ENCODE data around the gene LGALS7.
A peak's percentile ranks its signal among the peaks of the same experiment; 100 is the strongest.
"Not testable (repeated sequence)": the region's sequence is repeated elsewhere in the genome, so short reads cannot be mapped to it uniquely, and the experiment has no call there.

GRCh38 chr19:38807374-38808098, 34.2 kb upstream of the LGALS7 start:
- TF ChIP-seq JUND (CRISPR knock-in tag; IDR thresholded peaks at IDR 0.05); ZNF772 (CRISPR knock-in tag; IDR thresholded peaks at IDR 0.05); NFIC (IDR thresholded peaks at IDR 0.05; ENCODE audit: low read length); RFX5 (IDR thresholded peaks at IDR 0.05; ENCODE audit: low read depth, low read length); HNRNPL (IDR thresholded peaks at IDR 0.05; ENCODE audit: low read depth, low read length); SALL1 (CRISPR knock-in tag; IDR thresholded peaks at IDR 0.05); CEBPB (IDR thresholded peaks at IDR 0.05; ENCODE audit: borderline replicate concordance, low read depth, low read length); ZNF747 (CRISPR knock-in tag; IDR thresholded peaks at IDR 0.05; ENCODE audit: borderline replicate concordance); SATB2 (CRISPR knock-in tag; IDR thresholded peaks at IDR 0.05): not testable (repeated sequence)
- 0 out of 2 replicates have a peak, but pooled peaks have one; percentile 41 for TF ChIP-seq ZBTB4 (CRISPR knock-in tag; IDR thresholded peaks at IDR 0.05; ENCODE audit: borderline replicate concordance)

All from HepG2 (cell line).